H9 (cell line): Measurements from ENCODE around the gene MTX3. TPM values are rescaled to one million over a fixed set of nuclear protein-coding genes. Genes with fewer than 3 reads are reported as not detected.
A peak's percentile ranks its signal among the peaks of the same experiment; 100 is the strongest.

Experiments used
- DNase-seq: peaks from one replicate; pipeline ENCODE4 v3.0.0-alpha.2; 2017
- H2AFZ ChIP-seq: one replicate; pipeline ENCODE4 v1.6.1; 2013; ENCODE audit warnings: mild to moderate bottlenecking, low read length, control low read depth, moderate library complexity
- H2AK5ac ChIP-seq: 2 replicates; pipeline ENCODE4 v1.6.1; 2013; ENCODE audit warnings: low read length, control low read depth, mixed read lengths; ENCODE audit not compliant: insufficient read length
- H2BK120ac ChIP-seq: one replicate; pipeline ENCODE4 v1.6.1; 2013; ENCODE audit warnings: low read depth, mild to moderate bottlenecking, low read length, control low read depth, inconsistent platforms; ENCODE audit not compliant: poor library complexity, severe bottlenecking
- H2BK12ac ChIP-seq: 2 replicates; pipeline ENCODE4 v1.6.1; 2013; ENCODE audit warnings: low read length, control low read depth, mixed read lengths, low read depth; ENCODE audit not compliant: insufficient read length
- H2BK15ac ChIP-seq: 2 replicates; pipeline ENCODE4 v1.6.1; 2013; ENCODE audit warnings: low read depth, low read length, control low read depth
- H2BK20ac ChIP-seq: one replicate; pipeline ENCODE4 v1.6.1; 2013; ENCODE audit warnings: low read depth, mild to moderate bottlenecking, low read length, control low read depth, inconsistent platforms; ENCODE audit not compliant: poor library complexity, severe bottlenecking
- H2BK5ac ChIP-seq: 2 replicates; pipeline ENCODE4 v1.6.1; 2013; ENCODE audit warnings: low read length, control low read depth, mixed read lengths; ENCODE audit not compliant: insufficient read length
- H3K14ac ChIP-seq: 2 replicates; pipeline ENCODE4 v1.6.1; 2013; ENCODE audit warnings: low read length, control low read depth; ENCODE audit not compliant: insufficient read depth
- H3K18ac ChIP-seq: 2 replicates; pipeline ENCODE4 v1.6.1; 2013; ENCODE audit warnings: low read depth, mild to moderate bottlenecking, mixed read lengths, low read length, control low read depth; ENCODE audit not compliant: insufficient read length
- H3K23ac ChIP-seq: 2 replicates; pipeline ENCODE4 v1.6.1; 2013; ENCODE audit warnings: low read length, control low read depth, mixed read lengths, low read depth; ENCODE audit not compliant: insufficient read length
- H3K23me2 ChIP-seq: 2 replicates; pipeline ENCODE4 v1.6.1; 2013; ENCODE audit warnings: low read depth, mild to moderate bottlenecking, mixed read lengths, low read length, control low read depth; ENCODE audit not compliant: insufficient read length, poor library complexity, severe bottlenecking
- H3K27ac ChIP-seq: 2 replicates; pipeline ENCODE4 v1.5.1; 2013; ENCODE audit warnings: low read length, control low read depth, mixed read lengths, low read depth; ENCODE audit not compliant: insufficient read length
- H3K27me3 ChIP-seq: 2 replicates; pipeline ENCODE4 v1.6.1; 2013; ENCODE audit warnings: low read length, control low read depth, inconsistent platforms; ENCODE audit not compliant: insufficient read depth
- H3K4ac ChIP-seq: 2 replicates; pipeline ENCODE4 v1.6.1; 2013; ENCODE audit warnings: low read depth, mild to moderate bottlenecking, control low read depth, inconsistent platforms, low read length, moderate library complexity
- H3K4me1 ChIP-seq: 2 replicates; pipeline ENCODE4 v1.6.1; 2013; ENCODE audit warnings: low read length, control low read depth, inconsistent platforms; ENCODE audit not compliant: insufficient read depth
- H3K4me2 ChIP-seq: 2 replicates; pipeline ENCODE4 v1.6.1; 2013; ENCODE audit warnings: low read length, control low read depth, mixed read lengths; ENCODE audit not compliant: insufficient read length, insufficient read depth
- H3K56ac ChIP-seq: 2 replicates; pipeline ENCODE4 v1.6.1; 2013; ENCODE audit warnings: low read depth, mild to moderate bottlenecking, mixed read lengths, low read length, control low read depth; ENCODE audit not compliant: insufficient read length
- H3K79me1 ChIP-seq: 2 replicates; pipeline ENCODE4 v1.6.1; 2013; ENCODE audit warnings: low read depth, mild to moderate bottlenecking, moderate library complexity, low read length, control low read depth, inconsistent platforms; ENCODE audit not compliant: insufficient read depth, poor library complexity, severe bottlenecking
- H3K79me2 ChIP-seq: 2 replicates; pipeline ENCODE4 v1.6.1; 2013; ENCODE audit warnings: low read length, control low read depth, inconsistent platforms; ENCODE audit not compliant: insufficient read depth
- H3K9ac ChIP-seq: 2 replicates; pipeline ENCODE4 v1.6.1; 2013; ENCODE audit warnings: low read length, control low read depth, mixed read lengths; ENCODE audit not compliant: insufficient read length; ENCODE audit errors: extremely low read depth
- H3K9me3 ChIP-seq: one replicate; pipeline ENCODE4 v1.6.1; 2013; ENCODE audit warnings: low read depth, low read length, inconsistent platforms; ENCODE audit not compliant: control insufficient read depth
- H3T11ph ChIP-seq: one replicate; pipeline ENCODE4 v1.6.1; 2013; ENCODE audit warnings: mild to moderate bottlenecking, low read length, control low read depth, inconsistent platforms
- H4K20me1 ChIP-seq: one replicate; pipeline ENCODE4 v1.6.1; 2013; ENCODE audit not compliant: control insufficient read depth, insufficient read length, insufficient read depth
- H4K5ac ChIP-seq: 2 replicates; pipeline ENCODE4 v1.6.1; 2013; ENCODE audit warnings: low read depth, mild to moderate bottlenecking, mixed read lengths, low read length, control low read depth; ENCODE audit not compliant: insufficient read length
- H4K8ac ChIP-seq: replicated peaks from 2 replicates; pipeline ENCODE4 v1.6.1; 2013; ENCODE audit warnings: low read length, control low read depth, mixed read lengths, low read depth; ENCODE audit not compliant: insufficient read length
- H4K91ac ChIP-seq: 2 replicates; pipeline ENCODE4 v1.6.1; 2013; ENCODE audit warnings: low read depth, mild to moderate bottlenecking, moderate library complexity, mixed read lengths, low read length, control low read depth; ENCODE audit not compliant: insufficient read length
- H3K27ac Mint-ChIP-seq, 3 experiments: 2 replicates in 2 of 3; 3 replicates in 1 of 3; pipeline ENCODE4 v1.8.0; 2020 to 2021; ENCODE audit warnings: mixed read lengths in 3 of 3, mild to moderate bottlenecking in 1 of 3, moderate library complexity in 1 of 3
- H3K27me3 Mint-ChIP-seq: 2 replicates; pipeline ENCODE4 v1.8.0; 2021; ENCODE audit warnings: low read depth, mild to moderate bottlenecking, moderate library complexity, mixed read lengths
- H3K36me3 Mint-ChIP-seq, 3 experiments: 2 replicates in 2 of 3; 3 replicates in 1 of 3; pipeline ENCODE4 v1.8.0; 2020 to 2021; ENCODE audit warnings: low read depth in 3 of 3, mixed read lengths in 3 of 3; ENCODE audit not compliant: insufficient read depth in 1 of 3
- H3K4me1 Mint-ChIP-seq, 2 experiments: 2 replicates each; pipeline ENCODE4 v1.8.0; 2020; ENCODE audit warnings: mixed read lengths in 2 of 2
- H3K4me3 Mint-ChIP-seq, 2 experiments: 2 replicates in 1 of 2; 3 replicates in 1 of 2; pipeline ENCODE4 v1.8.0; 2020 to 2021; ENCODE audit warnings: mild to moderate bottlenecking in 2 of 2, mixed read lengths in 2 of 2, moderate library complexity in 1 of 2
- H3K9me3 Mint-ChIP-seq, 2 experiments: 2 replicates in 1 of 2; 3 replicates in 1 of 2; pipeline ENCODE4 v1.8.0; 2020; ENCODE audit warnings: mild to moderate bottlenecking in 2 of 2, mixed read lengths in 2 of 2, moderate library complexity in 1 of 2
- WGBS: extraction: QIAGEN DNeasy Blood & Tissue Kit; methylation state at CpG from one replicate; pipeline ENCODE4 v1.1.7; 2013; ENCODE audit warnings: missing lambda C conversion rate, low lambda C conversion rate, mixed read lengths; ENCODE audit not compliant: insufficient read length; ENCODE audit errors: extremely low coverage; 5-methylcytosine and 5-hydroxymethylcytosine counted together
- total RNA-seq: library from RNA; stranded (reverse); gene quantifications from 2 replicates; pipeline ENCODE4 v1.2.1, GENCODE V29; 2021
- TF ChIP-seq, protein P1 (sequence below): fragments of 200-600 bp; sonication (generic); conservative IDR thresholded peaks from 3 replicates; pipeline ENCODE4 v1.8.0; 2021; ENCODE audit warnings: antibody characterized with exemption, mild to moderate bottlenecking

Gene MTX3
- total RNA-seq, 1 experiment from 2014 or later: 24.1 TPM

GRCh38 chr5:79963261-79964061, 27.6 kb downstream of the MTX3 start:
- Histone ChIP-seq H3K27ac (no peak overlapping the region), H3K79me2 (no peaks in the 10 kb centered on the region), H2AFZ (no peak overlapping the region), H3K56ac (no peak overlapping the region), H2BK12ac (no peak overlapping the region), H3K23me2 (peaks cover 3% of the 10 kb centered on the region), H3K79me1 (no peaks in the 10 kb centered on the region), H3K27me3 (no peaks in the 10 kb centered on the region; the same call in 1 of the 2 replicates), H3K14ac (no peak overlapping the region), H3T11ph (no peak overlapping the region), H3K18ac (no peak overlapping the region), H2BK5ac (no peak overlapping the region), H2AK5ac (no peak overlapping the region), H3K9me3 (no peaks in the 10 kb centered on the region), H4K5ac (no peak overlapping the region), H4K20me1 (no peaks in the 10 kb centered on the region), H4K8ac (no peak overlapping the region), H3K9ac (no peak overlapping the region), H4K91ac (no peak overlapping the region), H3K4ac (no peak overlapping the region), H3K4me1 (no peaks in the 10 kb centered on the region), H2BK120ac (no peak overlapping the region), H2BK15ac (no peak overlapping the region), H3K4me2 (no peak overlapping the region), H2BK20ac (no peak overlapping the region), H3K23ac (no peak overlapping the region)
- H3K27ac Mint-ChIP-seq: 0 out of 7 replicates have a peak overlapping the region, but pooled peaks of 1 of the 3 experiments have one; percentile 8
- DNase-seq: no peak
- H3K4me1 Mint-ChIP-seq: peaks cover 15 to 17% of the 10 kb centered on the region in 2 experiments
- WGBS: no CpG with 5 or more reads among the region's 10 CpGs
- H3K27me3 Mint-ChIP-seq: peaks cover 6% of the 10 kb centered on the region; the same call in 1 of the 2 replicates
- peaks cover 0 to 4% of the 10 kb centered on the region in 2 experiments; a peak in 1 of 5 replicates for H3K9me3 Mint-ChIP-seq
- TF ChIP-seq, protein P1, sequence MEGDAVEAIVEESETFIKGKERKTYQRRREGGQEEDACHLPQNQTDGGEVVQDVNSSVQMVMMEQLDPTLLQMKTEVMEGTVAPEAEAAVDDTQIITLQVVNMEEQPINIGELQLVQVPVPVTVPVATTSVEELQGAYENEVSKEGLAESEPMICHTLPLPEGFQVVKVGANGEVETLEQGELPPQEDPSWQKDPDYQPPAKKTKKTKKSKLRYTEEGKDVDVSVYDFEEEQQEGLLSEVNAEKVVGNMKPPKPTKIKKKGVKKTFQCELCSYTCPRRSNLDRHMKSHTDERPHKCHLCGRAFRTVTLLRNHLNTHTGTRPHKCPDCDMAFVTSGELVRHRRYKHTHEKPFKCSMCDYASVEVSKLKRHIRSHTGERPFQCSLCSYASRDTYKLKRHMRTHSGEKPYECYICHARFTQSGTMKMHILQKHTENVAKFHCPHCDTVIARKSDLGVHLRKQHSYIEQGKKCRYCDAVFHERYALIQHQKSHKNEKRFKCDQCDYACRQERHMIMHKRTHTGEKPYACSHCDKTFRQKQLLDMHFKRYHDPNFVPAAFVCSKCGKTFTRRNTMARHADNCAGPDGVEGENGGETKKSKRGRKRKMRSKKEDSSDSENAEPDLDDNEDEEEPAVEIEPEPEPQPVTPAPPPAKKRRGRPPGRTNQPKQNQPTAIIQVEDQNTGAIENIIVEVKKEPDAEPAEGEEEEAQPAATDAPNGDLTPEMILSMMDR: no peak
- H3K4me3 Mint-ChIP-seq: no peak overlapping the region
- peaks cover 0 to 4% (median 0%) of the 10 kb centered on the region in 3 experiments; a peak in 1 of 7 replicates for H3K36me3 Mint-ChIP-seq
